Muscle layer of duodenum (tissue), 2 donors: ENCODE results near the gene ACO2.
A peak's percentile ranks its signal among the peaks of the same experiment; 100 is the strongest.
"Not testable (repeated sequence)": the region's sequence is repeated elsewhere in the genome, so short reads cannot be mapped to it uniquely, and the experiment has no call there.

ENCODE experiments used
- H3K27ac ChIP-seq: one replicate; pipeline ENCODE4 v1.7.0; 2013; ENCODE audit warnings: mild to moderate bottlenecking, low read length
- H3K27me3 ChIP-seq: one replicate; pipeline ENCODE4 v1.7.0; 2013; ENCODE audit warnings: low read depth, mild to moderate bottlenecking, control low read depth, low read length
- H3K36me3 ChIP-seq, 2 donors: one replicate each; pipeline ENCODE4 v1.7.0; 2013; ENCODE audit warnings: low read length in 2 of 2, control low read depth in 1 of 2, mild to moderate bottlenecking in 1 of 2; ENCODE audit not compliant: insufficient read depth in 2 of 2, control insufficient read depth in 1 of 2
- H3K4me1 ChIP-seq, 2 donors: one replicate each; pipeline ENCODE4 v1.7.0; 2013; ENCODE audit warnings: low read length in 2 of 2, mild to moderate bottlenecking in 2 of 2, control low read depth in 1 of 2, moderate library complexity in 1 of 2; ENCODE audit not compliant: insufficient read depth in 2 of 2, control insufficient read depth in 1 of 2
- H3K4me3 ChIP-seq, 2 donors: one replicate each; pipeline ENCODE4 v1.7.0; 2013; ENCODE audit warnings: low read length in 2 of 2, low read depth in 1 of 2, mild to moderate bottlenecking in 1 of 2
- H3K9me3 ChIP-seq, 2 donors: one replicate each; pipeline ENCODE4 v1.7.0; 2013; ENCODE audit warnings: low read length in 2 of 2, control low read depth in 1 of 2, mild to moderate bottlenecking in 1 of 2; ENCODE audit not compliant: control insufficient read depth in 1 of 2
- donor health status: healthy.

The ACO2 gene

DNA sequence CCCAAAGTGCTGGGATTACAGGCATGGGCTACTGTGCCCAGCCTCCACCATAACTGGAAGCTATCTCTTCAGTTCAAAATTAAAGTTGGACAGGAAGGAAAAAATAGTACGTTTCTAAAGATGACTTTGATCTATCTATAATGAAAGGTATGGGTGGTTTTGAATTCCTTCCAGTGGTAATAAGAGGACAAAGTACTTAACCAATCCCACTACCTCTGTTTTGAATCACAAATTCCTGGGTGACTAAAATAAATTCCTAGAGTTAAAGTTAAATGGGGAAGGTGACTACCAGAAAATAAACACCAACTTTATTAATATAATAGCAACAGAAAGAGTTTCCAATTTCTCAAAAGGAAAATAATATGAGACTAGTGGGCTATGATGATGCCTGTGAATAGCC is 9.5 kb upstream of the ACO2 start:
- H3K4me1 ChIP-seq, result peaks cover 0 to 6% of the 10 kb centered on the region in 2 donors
- H3K27ac ChIP-seq, result no peak overlapping the region
- H3K4me3 ChIP-seq, result no peak overlapping the region
- no peaks in the 10 kb centered on the region for H3K9me3 ChIP-seq
- H3K36me3 ChIP-seq, result peaks cover 27 to 40% of the 10 kb centered on the region in 2 donors
- H3K27me3 ChIP-seq, result no peaks in the 10 kb centered on the region

DNA sequence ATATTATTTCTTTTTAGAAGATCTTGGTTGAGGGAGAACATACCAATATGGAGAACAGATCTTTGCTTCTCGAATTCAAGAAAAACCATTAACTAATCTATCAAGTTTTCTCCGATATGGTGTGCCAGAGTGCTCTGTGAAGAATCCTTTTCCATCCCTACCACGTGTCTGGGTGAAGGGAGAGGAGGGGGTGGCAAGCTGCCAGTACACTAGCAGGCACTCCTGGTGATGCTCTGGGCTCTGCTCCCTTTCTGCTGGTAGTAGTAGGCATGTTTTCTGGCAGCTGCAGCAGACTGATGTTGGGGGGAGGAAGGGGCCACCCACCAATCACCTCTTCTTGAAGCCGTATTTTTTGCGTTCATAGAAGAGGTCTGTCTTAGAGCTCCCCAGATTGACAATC is 8.8 kb upstream of the ACO2 start:
- H3K4me3 ChIP-seq, H3K27me3 ChIP-seq, H3K9me3 ChIP-seq, H3K4me1 ChIP-seq, H3K27ac ChIP-seq: not testable (repeated sequence)
- peaks cover 34 to 47% of the 10 kb centered on the region in 2 donors for H3K36me3 ChIP-seq

DNA sequence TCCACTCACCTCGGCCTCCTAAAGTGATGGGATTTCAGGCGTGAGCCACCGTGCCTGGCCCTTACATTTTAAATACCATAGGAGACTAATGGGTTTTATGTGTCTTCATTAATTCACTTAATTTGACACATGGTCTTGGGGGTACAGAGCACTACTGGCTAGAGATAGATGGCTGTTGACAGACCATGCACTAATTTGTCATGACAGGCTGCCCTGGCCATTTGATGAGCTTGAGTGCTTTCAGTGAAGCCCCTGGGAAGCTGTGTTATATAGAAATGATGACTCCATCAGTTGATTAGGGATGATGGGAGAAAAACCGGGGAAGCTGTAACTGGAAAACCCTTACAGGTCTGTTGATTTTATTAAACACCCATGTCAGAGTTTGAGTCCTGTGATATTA is 7.0 kb upstream of the ACO2 start:
- Histone ChIP-seq H3K36me3 (peaks cover 39 to 62% of the 10 kb centered on the region in 2 donors), H3K4me3 (no peak overlapping the region), H3K9me3 (no peaks in the 10 kb centered on the region), H3K4me1 (peaks cover 0 to 6% of the 10 kb centered on the region in 2 donors), H3K27me3 (no peaks in the 10 kb centered on the region), H3K27ac (no peak overlapping the region)

DNA sequence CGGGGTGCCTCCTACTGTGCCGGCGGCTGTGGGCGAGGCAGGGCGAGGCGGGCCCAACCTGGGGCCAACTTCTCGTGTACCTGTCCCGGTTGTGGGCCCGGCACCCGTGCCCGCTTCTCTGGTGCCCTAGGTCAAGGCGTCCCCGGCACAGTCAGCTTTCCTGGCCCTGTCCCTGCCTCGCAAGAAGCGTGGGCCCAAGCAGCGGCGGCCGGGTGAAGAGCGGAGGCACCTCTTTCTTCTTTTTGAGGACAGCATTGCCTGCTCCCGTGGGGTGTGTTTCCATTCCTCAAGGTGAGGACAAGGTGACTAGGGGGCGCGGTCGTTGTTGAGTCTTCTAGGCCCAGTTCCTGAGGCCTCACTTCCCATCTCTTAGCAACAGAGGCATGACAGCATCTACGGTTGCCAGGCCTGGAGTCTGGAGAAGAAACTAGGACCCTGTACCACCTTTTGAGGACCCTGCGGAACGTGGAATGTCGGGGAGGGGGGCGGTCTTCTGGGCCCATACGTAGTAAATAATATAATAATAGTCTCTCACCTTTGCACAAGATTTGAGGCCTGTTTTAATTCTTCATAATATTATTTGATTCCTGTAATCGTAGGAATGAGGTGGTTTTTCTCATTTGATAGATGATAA is 418 bp downstream of the ACO2 start:
- H3K4me1 ChIP-seq, result peaks cover 9 to 49% of the 10 kb centered on the region in 2 donors
- peaks cover 27 to 38% of the 10 kb centered on the region in 2 donors for H3K36me3 ChIP-seq
- H3K4me3 ChIP-seq, result peak overlapping the region; percentile 83 to 100
- H3K27ac ChIP-seq, result peak overlapping the region; percentile 98
- H3K9me3 ChIP-seq, result no peaks in the 10 kb centered on the region
- no peaks in the 10 kb centered on the region for H3K27me3 ChIP-seq

DNA sequence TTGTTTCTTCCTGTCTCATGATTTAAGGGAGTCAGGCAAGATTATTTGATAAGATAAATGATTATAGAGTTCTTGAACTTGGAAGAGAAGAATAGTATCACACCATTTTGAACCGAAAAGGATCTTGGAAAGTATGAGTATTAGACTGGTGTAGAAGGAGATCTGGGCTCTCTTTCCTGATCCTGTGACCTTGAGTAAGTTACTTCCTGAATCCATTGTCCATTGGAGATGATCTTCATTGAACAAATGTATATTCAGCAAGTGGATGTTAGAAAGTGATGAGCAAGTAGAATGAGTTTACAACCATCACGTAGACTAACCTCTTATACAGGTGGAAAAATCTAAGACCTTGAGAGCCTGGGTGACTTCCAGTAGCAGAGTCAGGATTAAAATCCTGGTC is 2.0 kb downstream of the ACO2 start:
- Histone ChIP-seq H3K4me3 (no peak overlapping the region), H3K27me3 (no peaks in the 10 kb centered on the region), H3K27ac (peak overlapping the region; percentile 12), H3K4me1 (peaks cover 9 to 49% of the 10 kb centered on the region in 2 donors), H3K9me3 (no peaks in the 10 kb centered on the region), H3K36me3 (peaks cover 15 to 25% of the 10 kb centered on the region in 2 donors)

DNA sequence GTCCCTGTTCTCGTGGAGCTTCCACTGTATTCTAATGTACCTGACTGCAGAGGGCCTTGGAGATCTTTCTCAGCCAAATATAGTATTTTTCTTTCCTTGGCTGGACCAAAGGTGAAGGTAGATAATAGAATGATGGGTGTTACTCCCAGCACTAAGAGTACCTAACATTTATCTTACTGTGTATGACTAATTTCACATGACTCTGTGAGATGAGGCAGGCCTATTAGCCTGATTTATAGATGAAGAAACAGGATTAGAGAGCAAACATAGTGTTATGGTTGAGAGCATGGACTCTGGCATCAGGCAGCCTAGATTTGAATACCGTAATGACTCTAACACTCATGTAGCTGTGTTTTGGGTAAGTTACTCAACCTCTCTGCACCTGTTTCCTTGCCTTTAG is 2.7 kb downstream of the ACO2 start:
- H3K4me1 ChIP-seq, result peaks cover 9 to 49% of the 10 kb centered on the region in 2 donors
- H3K27ac ChIP-seq, result peak overlapping the region; percentile 12
- peaks cover 15 to 18% of the 10 kb centered on the region in 2 donors for H3K36me3 ChIP-seq
- no peaks in the 10 kb centered on the region for H3K27me3 ChIP-seq
- no peaks in the 10 kb centered on the region for H3K9me3 ChIP-seq
- no peak overlapping the region for H3K4me3 ChIP-seq

DNA sequence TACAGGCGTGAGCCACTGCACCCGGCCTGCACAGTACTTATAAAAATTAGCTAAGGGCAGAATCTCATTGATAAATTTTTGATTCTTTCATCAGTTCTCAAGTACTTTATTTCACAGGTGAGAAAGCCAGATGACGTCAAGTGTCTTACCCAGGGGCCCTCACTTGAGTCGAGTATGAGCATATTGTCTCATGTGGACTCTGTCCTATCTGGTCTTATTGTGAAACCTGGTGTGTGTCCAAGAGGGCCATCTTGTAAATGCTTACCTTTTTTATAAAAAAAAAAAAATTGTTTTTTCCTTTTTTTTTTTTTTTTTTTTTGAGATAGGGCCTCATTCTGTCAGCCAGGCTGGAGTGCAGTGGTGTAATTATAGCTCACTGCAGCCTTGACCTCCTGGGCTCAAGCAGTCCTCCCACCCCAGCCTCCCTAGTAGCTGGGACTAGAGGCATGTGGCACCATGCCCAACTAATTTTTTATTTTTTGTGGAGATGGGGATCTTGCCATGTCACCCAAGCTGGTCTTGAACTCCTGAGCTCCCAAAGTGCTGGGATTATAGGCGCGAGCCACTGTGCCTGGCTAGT is 6.0 kb downstream of the ACO2 start:
- H3K4me1 ChIP-seq, result peaks cover under 1 to 39% of the 10 kb centered on the region in 2 donors

DNA sequence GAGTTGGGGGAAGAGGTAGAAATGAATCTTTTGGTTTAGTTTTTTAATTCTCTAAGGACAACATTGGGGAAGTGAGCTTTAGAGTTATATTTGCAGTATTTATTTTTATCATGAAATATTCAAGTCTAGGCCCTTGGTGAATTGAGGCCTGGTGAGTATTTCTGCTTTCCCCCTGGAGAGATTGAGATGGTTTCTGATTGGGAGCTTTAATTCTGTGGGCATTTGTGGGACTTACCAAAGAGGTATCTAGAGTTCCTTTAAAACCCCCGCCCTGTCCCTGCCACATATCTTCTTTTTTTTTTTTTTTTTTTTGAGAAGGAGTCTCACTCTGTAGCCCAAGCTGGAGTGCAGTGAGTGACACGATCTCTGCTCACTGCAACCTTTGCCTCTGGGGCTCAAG is 9.6 kb downstream of the ACO2 start:
- H3K4me1 ChIP-seq, result peaks cover 21 to 51% of the 10 kb centered on the region in 2 donors
- H3K27me3 ChIP-seq, result no peaks in the 10 kb centered on the region
- no peak overlapping the region for H3K27ac ChIP-seq
- no peak overlapping the region for H3K4me3 ChIP-seq
- H3K36me3 ChIP-seq, result peaks cover 3 to 9% of the 10 kb centered on the region in 2 donors
- no peaks in the 10 kb centered on the region for H3K9me3 ChIP-seq

More for the DNA sequence above, 6.0 kb downstream of the ACO2 start:
- Histone ChIP-seq H3K27ac (no peak overlapping the region), H3K36me3 (peaks cover 7 to 16% of the 10 kb centered on the region in 2 donors), H3K4me3 (no peak overlapping the region), H3K9me3 (no peaks in the 10 kb centered on the region), H3K27me3 (no peaks in the 10 kb centered on the region)

DNA sequence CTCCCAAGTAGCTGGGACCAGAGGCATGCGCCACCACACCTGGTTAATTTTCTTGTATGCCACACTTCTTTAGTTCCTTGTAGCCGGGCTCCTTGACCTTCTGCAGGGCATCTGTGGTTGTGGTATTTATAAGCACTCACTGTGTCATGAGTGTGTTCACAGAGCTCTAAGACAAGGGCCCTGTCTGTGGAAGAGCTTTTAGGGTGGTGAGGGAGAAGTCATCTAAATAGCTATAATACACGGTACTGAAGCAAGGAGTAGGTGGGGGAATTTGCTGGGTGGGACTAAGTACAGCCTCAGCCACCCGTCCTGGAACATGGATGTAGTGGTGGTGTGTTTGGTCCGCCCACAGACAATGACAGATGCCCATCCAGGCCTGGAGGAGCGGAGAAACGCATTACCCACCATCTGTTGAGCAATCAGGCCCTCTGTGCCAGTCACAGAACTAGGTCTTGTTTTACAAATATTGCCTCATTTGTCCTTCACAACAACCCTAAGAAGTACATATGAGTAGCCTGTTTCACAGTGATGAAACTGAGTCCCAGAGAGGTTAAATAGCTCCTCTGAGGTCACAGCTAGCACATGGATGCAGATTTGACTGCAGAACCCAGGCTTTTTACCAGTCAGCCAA is 10.1 kb downstream of the ACO2 start:
- no peak overlapping the region for H3K4me3 ChIP-seq
- H3K27me3 ChIP-seq, result no peaks in the 10 kb centered on the region
- no peaks in the 10 kb centered on the region for H3K9me3 ChIP-seq
- H3K27ac ChIP-seq, result peak overlapping the region; percentile 70
- H3K36me3 ChIP-seq, result peaks cover 3 to 9% of the 10 kb centered on the region in 2 donors
- peaks cover 21 to 47% of the 10 kb centered on the region in 2 donors for H3K4me1 ChIP-seq

DNA sequence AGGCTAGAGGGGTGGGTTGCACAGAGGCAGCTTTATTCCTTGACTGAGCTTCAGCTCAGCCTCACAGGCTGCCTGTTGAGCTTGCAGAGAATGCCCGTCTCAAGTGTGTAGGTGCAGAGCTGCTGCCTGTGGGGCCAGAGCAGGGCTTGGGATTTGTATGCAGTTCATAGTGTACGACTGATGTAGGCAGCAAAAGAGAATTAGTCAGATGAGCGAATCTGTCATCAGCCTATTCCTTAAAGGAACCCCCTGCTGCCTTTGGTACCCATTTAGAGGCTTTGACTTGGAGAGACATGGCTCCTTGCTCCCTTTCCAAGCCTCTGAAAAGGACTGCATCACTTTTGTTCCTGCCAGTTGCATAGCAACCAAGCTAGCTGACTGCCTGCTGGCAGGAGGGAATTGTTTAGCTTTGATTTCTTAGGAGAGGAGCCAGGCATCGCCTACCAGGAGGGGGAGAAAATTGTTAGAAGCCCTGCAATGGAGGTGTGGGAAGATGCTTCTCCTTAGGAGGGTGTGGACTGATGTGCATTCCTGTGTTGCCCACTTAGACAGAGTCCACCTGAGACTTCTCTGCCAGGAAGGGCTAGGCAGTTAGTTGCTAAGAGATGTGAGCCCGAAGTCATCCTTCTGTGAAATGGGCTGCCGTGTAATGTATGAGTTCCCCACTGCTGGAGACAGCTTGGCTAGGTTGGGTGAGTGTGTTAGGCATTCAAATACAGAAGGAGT is 10.9 kb downstream of the ACO2 start:
- Histone ChIP-seq H3K27me3 (no peaks in the 10 kb centered on the region), H3K36me3 (peaks cover 3 to 9% of the 10 kb centered on the region in 2 donors), H3K4me3 (peak overlapping the region in 1 of 2 donors; percentile 1), H3K4me1 (peaks cover 21 to 47% of the 10 kb centered on the region in 2 donors), H3K9me3 (no peaks in the 10 kb centered on the region), H3K27ac (peak overlapping the region; percentile 70)

DNA sequence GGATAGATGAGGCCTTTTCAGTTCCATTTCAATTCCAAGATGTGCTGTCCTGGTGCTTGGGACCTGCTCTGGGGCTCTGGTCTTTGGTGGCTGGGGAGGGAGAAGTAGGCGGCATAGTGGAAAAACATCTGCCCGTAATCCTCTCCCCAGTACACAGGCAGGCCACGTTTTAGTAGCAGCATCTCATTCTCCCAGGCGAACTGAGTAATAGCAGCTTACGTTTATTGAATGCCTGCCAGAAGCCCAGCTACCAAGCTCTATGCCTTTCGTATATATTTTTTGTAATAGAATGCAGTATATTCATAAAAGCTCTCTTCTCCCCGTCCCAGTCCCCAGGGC is 11.4 kb downstream of the ACO2 start:
- H3K27me3 ChIP-seq, result no peaks in the 10 kb centered on the region
- H3K4me3 ChIP-seq, result peak overlapping the region in 1 of 2 donors; percentile 7
- H3K4me1 ChIP-seq, result peaks cover 21 to 47% of the 10 kb centered on the region in 2 donors
- no peaks in the 10 kb centered on the region for H3K9me3 ChIP-seq
- H3K36me3 ChIP-seq, result peaks cover 3 to 9% of the 10 kb centered on the region in 2 donors
- H3K27ac ChIP-seq, result peak overlapping the region; percentile 70
